HG02884 (cell line): ENCODE data around the gene CADPS.

Experiments used
- ATAC-seq: cut with Tn5 transposase; IDR thresholded peaks from one replicate; pipeline ENCODE4 v1.9.1; 2021; ENCODE audit warnings: mild to moderate bottlenecking, moderate library complexity; ENCODE audit not compliant: unreplicated experiment

The CADPS gene

GRCh38 chr3:62529230-62529629 is 346.0 kb downstream of the CADPS start:
- no peak for ATAC-seq

GRCh38 chr3:62527474-62527873 is 347.7 kb downstream of the CADPS start:
- ATAC-seq = no peak

- ATAC-seq = no peak
These were observed 349.9 kb downstream of the CADPS start for GRCh38 chr3:62525281-62525680.

GRCh38 chr3:62523672-62524071 is 351.5 kb downstream of the CADPS start:
- ATAC-seq = no peak

- no peak for ATAC-seq
These were observed 353.6 kb downstream of the CADPS start for GRCh38 chr3:62521464-62522105.

GRCh38 chr3:62503516-62503915 is 371.7 kb downstream of the CADPS start:
- no peak for ATAC-seq

- ATAC-seq = peak; percentile 64
These were observed 372.6 kb downstream of the CADPS start for GRCh38 chr3:62502315-62503300.

GRCh38 chr3:62501289-62501668 is 373.9 kb downstream of the CADPS start:
- ATAC-seq = no peak

- ATAC-seq = no peak
These were observed 374.5 kb downstream of the CADPS start for GRCh38 chr3:62500556-62501288.

GRCh38 chr3:62497156-62497555 is 378.1 kb downstream of the CADPS start:
- ATAC-seq = no peak

- ATAC-seq = no peak
These were observed 378.7 kb downstream of the CADPS start for GRCh38 chr3:62496503-62496902.

- no peak for ATAC-seq
These were observed 382.0 kb downstream of the CADPS start for GRCh38 chr3:62493109-62493801.

- ATAC-seq = no peak
These were observed 392.3 kb downstream of the CADPS start for GRCh38 chr3:62482961-62483360.

GRCh38 chr3:62481962-62482361 is 393.3 kb downstream of the CADPS start:
- ATAC-seq = no peak

- no peak for ATAC-seq
These were observed 395.2 kb downstream of the CADPS start for GRCh38 chr3:62480056-62480455.

GRCh38 chr3:62479326-62479725 is 395.9 kb downstream of the CADPS start:
- ATAC-seq = no peak

GRCh38 chr3:62475306-62475705 is 399.9 kb downstream of the CADPS start:
- no peak for ATAC-seq

- no peak for ATAC-seq
These were observed 407.1 kb downstream of the CADPS start for GRCh38 chr3:62467966-62468722.

- ATAC-seq = no peak
These were observed 412.4 kb downstream of the CADPS start for GRCh38 chr3:62462788-62463187.

- no peak for ATAC-seq
These were observed 413.0 kb downstream of the CADPS start for GRCh38 chr3:62462104-62462762.
